NCI-H524 treated with DMSO at 0.1 percent for 48 hours (cell line): ENCODE measurements around the gene TIMD4.
"Not testable (repeated sequence)": the region's sequence is repeated elsewhere in the genome, so short reads cannot be mapped to it uniquely, and the experiment has no call there.

Experiments used
- DNase-seq: peaks from one replicate; lab custom pipeline; 2025; lab: John Stamatoyannopoulos, UW

TIMD4 gene

DNA sequence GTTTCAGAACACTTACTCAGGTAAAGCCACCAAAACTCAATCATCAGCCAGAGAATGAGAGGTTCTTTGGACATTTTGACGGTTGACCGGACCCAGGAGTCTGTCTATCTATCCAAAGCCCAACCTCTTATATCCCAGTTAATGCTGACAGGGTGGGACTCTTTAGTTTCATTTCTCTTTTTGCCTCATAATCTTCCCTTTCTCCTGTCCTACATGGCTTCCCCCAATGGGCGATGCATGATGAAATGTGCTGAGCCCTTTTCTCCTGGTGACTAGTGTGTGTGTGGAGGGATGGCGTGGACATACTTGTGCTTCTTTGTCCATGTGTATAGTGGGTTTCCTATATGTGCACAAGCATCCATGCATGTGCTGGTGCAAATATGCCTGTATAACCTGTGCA, at the start of gene TIMD4:
TSS of gene TIMD4 (minus strand) at position 102 of the 400 bp plus-strand sequence. CDS start at position 74, 28 bp downstream.
- no peak for DNase-seq

DNA sequence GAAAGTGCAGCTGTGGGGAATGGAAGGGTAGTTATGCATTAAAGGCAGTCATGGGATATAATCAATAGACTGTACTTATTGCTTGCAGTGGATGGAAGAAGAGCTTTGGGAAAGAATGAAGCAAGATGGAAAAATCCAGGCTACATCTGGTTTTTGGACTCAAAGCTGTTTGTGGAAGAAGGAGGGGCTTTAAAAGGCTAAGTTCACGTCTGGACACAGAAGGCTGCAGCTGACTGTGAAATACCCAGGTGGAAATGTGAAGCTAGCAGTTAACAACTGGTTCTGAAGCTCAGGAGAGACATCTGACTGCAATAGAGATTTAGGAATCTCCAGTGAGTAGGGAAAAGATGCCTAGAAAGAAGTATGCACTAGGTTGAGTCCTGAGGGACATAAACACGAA, 43.2 kb upstream of the TIMD4 start:
- DNase-seq: no peak

DNA sequence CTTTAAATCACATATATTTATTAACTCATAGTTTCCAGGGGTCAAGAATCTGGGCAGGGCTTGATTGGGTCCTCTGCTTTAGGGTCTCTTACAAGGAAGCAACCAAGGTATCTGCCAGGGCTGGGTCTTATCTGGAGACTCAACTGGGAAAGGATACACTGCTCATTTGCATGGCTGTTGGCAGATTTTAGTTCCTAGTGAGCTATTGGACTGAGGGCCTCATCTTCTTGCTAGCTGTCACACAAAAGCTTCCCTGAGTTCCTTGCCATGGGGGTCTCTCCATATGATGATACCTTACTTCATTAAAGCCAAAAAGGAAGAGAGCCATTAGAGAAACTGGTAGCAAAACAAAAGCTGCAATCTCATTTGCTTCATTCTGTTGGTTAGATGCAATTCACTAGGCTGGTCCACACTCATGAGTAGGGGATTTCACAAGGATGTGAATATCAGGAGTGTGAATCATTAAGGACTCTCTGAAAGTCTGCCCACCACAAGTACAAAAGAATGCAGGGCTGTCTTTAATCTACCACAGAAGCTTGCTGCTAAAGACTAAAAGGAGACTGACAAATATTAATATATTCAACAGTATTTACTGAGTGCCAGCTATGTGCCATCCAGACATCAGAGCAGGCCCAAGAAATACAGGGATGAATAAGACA, 42.0 kb upstream of the TIMD4 start:
- no peak for DNase-seq

DNA sequence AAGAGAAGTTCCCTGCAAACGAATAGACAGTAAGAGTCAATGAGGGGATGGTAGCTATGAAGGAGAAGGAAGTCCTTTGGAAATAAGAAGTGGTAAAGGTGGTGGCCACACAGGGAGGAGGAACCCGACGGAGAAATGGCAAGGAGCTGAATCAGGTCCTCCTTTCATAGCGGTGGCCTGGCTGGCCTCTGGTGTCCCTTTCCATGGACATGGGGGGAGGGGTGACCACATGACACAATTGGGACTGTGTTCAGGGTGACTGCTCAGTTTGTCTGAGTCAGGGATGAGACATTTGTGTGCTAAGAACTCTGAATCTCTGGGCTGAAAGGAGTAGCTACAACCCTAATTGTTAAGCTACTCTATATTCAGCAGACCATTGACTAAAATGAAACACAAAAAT, 28.7 kb upstream of the TIMD4 start:
- DNase-seq: no peak

DNA sequence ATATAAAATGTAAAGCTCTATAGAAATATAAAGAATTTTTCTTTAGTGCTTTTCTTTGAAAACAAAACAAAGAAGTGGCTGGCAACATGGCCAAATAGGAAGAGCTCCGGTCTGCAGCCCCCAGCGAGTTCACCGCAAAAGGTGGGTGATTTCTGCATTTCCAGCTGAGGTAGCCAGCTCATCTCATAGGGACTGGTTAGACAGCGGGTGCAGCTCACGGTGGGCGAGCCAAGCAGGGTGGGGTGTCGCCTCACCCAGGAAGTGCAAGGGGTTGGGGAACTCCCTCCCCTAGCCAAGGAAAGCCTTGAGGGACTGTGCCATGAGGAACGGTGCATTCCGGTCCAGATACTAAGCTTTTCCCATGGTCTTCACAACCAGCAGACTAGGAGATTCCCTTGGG, 21.0 kb upstream of the TIMD4 start:
- DNase-seq: no peak

DNA sequence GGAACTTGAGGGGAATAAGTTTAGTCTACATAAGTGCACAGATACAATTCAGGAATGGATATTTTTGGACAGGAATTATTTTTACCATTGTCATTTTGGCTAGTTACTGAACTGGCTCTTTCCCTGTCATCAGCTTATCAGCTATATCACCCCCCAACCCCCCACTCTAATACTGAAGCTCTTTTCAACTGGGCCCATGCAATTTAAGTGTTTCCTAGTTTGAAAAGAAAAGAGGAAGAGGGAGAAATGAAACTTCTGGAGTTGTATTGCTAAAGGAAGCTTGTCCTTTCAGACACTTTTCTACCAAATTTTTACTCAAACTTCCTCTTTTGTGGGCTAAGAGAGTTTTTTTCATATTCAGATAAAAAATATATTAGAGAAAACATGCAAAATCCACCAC, 18.5 kb upstream of the TIMD4 start:
- no peak for DNase-seq

DNA sequence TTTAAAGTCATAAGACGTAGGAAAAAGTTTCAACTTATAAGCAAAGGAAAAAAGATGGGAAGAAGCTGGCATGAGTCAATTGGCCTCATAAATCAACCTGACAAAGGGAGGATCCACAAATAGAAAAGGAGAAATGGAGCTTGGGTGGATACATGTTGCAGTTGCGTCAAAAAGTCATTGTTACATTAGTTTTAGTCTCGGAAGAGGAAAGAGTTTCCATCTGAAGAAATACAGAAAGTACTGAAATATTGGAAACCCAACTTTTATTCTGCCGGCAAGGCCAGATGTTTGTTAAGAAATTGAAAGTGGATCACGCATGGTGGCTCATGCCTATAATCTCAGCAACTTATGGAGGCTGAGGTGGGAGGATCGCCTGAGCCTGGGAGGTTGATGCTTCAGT, 11.3 kb upstream of the TIMD4 start:
- DNase-seq: no peak

DNA sequence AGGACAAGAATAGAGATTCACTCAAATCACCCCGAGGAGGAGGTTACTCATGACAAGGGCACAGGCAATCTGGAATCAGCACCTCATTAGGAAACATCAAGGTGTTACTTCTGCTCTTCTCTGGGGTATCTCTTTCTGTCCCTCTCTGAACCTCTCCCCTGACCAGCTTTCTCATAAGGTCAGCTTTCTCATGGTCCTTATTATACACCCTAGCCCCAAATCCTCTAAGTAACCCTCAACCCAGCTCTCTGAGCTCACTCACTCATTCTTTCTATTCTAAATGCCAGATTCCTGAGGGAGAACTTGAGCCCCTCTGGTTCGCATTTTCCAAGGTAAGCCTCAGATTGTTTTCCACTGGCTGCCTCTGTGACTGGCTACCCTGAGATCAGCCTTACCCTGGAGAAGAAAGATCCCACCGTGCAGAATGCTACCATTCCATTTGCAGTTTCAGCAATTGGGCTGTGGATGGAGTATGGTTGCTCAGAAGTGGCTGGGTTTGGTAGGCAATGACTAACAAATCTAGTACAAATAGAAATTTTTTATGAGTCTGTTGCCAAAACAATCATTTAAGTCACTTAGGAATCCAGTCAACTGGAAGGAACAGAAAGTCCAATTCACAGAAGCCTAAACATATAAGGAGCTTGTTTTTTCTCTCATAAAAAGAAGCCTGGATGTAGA, 9.0 kb upstream of the TIMD4 start:
- no peak for DNase-seq

DNA sequence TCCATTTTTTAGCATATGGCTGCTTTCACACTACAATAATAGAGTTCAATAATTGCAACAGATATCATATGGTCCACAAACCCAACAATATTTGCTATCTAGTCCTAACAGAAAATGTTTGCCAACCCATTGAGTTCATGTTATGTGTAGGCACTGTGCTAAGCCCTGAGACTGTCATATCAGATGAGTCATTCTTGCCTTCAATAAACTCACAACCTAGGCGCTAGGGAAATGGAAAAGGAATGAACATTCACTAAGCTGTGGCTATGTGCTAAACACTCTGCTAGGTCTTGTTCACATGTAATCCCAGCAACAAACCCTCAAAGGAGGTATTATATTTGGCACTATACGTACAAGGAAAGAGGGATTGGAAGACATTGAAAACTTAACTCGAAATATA, 8.4 kb upstream of the TIMD4 start:
- DNase-seq: no peak

DNA sequence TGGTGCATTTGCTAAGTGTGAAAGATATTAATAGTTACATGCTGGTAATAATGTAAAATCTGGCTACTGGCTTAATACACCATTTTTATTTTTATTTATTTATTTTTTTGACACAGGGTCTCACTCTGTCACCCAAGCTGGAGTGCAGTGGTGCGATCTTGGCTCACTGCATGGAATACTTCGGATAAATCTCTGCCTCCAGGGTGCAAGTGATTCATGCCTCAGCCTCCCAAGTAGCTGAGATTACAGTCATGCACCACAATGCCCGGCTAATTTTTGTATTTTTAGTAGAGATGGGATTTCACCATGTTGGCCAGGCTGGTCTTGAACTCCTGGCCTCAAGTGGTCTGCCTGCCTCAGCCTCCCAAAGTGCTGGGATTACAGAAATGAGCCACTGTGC, 4.4 kb upstream of the TIMD4 start:
- not testable (repeated sequence) for DNase-seq

DNA sequence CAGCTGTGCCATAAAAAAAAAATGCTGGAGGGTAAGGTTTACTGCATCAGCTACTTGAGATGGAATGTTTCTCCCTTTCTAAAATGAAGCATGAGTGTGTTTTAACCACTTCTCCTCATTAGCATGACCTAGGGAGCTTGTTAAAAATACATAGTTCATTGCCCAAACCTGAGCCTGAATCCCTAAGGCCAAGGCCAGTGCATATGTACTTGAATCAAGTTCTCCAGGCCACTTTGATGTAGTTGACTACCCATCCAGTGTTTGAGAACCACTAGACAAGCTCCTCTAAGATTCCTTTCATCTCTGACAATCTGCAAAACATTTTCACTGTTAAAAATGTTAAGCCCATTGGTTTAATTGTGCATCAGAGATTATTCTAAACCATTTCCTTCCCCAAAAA, 6.7 kb downstream of the TIMD4 start:
- DNase-seq: no peak

DNA sequence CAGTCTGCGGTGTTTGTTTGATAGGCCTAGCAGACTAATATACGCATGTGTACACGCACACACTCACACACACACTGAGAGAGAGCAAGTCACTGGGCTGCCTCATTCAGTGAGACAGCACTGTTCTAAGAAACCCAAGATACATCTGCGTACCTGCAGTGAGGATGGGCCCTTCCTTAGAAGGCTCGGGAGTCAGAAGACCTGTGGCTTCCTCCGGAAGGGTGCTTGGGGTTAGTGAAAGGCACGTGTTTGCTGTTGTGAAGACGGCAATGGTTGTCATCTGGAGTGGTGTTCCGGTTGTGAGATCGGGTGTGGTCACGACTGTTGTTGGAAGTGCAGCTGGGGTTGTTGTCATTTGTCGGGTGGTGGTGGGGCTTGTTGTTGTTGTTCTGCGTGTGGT, 11.7 kb downstream of the TIMD4 start:
- DNase-seq: no peak

DNA sequence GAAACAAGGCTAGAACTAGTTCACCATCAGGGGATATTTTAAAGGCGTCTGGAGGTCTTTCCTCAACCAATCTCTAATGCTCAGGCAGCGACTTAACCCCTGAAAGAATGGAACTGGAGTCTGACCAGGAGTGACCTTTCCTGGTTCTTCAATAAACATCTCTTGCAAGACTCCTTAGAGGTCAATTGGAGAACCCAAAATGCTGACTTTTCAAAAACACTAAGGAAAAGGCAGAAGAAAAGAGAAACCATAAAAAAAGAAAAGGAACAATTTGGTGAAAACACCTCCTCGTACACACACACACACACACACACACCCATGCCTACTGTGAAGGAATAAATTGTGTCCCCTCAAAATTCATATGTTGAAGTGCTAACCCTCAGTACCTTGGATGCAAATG, 12.3 kb downstream of the TIMD4 start:
- DNase-seq: no peak

DNA sequence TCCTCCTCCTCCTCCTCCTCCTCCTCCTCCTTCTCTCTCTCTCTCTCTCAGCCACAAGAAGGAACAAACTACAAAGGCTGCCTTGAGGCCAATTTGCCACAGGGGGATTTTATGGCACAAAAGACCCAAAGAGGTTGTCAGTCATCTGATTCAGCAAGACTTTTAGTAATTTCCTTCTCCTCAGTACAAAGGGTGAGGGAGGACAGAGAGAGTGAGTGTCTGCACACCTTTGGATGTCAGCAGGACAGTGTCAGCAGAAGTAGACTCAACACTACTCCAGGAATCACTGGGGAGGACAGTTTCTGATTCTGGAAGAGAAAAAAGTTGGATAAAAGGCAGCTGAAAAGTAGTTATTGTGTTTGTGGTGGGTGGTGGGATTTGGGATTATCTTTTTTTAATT, 13.6 kb downstream of the TIMD4 start:
- DNase-seq: no peak

DNA sequence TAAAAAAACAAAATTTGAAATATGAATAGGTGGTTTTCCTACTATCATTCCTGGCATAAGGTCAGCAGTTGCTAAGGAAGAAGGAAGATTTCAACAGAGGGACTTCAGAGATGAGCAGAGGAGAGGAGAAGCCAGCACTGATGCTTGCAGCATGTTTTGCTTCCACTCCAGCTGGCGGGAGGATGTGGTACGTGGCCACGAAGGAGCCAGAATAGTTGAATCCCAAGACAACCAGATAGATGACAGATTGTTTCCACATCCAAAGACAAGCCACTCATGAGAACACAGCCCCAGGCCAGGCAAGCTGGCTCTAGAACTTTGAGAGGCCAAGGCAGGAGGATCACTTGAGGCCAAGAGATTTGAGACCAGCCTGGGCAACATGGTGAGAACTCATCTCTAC, 15.1 kb downstream of the TIMD4 start:
- DNase-seq: no peak

DNA sequence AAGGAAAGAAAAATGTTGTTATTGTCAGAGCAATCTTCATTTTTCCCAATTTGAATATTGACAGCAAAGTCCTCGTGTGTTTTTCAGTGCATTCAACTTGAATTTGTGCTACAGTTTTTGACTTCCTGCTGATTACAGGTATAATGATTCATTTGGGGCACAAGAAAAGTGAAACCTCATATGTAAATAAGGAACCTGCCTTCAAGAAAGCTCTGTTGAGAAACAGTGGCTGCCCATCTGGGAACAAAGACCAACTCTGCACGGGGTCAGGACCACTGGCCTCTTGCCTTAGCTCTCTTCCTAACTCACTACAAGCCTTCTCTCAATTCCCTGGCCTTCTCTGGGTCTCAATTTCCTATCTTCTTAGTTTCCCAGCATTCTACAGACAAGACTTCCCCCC, 21.0 kb downstream of the TIMD4 start:
- DNase-seq: no peak

DNA sequence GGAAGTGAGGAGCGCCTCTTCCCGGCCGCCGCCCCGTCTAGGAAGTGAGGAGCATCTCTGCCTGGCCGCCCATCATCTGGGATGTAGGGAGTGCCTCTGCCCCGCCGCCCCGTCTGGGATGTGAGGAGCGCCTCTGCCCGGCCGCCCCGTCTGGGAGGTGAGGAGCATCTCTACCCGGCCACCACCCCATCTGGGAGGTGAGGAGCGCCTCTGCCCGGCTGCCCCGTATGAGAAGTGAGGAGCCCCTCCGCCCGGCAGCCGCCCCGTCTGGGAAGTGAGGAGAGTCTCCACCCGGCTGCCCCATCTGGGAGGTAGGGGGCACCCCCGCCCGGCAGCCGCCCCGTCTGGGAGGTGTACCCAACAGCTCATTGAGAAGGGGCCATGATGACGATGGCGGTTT, 22.6 kb downstream of the TIMD4 start:
- not testable (repeated sequence) for DNase-seq

DNA sequence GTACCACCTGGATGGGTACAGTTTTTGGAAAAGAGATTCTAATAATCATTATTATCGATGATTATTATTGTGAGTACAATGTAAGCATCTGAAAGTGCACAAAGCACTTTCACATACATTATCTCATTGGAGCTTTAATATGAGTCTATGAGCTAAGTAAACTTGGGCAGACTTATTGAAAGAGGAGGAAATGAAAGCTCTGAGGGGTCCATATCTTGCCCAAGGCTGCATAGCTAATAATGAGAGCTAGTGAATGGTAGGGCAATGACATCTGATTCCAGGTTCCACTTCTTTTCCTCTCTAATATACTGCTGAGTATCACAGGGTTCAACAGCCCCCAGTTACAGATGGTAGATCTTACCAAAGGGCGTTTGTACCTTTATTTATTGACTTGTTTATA, 26.1 kb downstream of the TIMD4 start:
- no peak for DNase-seq

DNA sequence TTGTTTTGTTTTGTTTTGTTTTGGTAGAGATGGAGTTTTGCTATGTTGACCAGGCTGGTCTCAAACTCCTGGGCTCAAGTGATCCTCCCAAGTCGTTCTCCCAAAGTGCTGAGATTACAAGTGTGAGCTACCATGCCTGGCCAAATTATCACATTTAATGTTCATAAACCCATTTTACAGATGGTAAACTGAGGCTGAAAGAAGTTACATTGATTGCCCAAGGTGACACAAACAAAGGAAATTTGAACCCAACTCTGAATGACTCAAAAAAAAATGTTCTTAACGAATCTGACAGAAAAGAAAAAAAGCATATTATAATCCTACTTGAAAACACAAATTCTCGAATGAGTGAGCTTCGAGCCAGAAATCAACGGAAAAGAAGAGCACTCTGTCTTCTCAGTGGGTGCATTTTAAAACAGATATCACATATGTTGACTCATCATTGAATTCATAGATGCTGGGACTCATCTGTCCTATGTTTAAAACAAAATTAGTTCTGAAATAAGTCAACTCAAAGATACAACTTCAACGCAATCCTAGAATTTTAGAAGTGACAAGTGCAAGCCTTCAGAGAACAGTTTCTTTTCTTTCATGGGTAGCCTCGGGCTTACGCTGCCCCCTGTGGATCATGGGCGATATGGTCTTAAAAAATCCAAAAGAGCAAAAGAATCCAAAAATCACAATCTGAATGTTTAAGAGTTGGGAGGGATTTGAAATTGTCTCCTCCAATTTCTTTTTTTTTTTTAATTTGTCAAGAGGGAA, 28.4 kb downstream of the TIMD4 start:
- DNase-seq: no peak

DNA sequence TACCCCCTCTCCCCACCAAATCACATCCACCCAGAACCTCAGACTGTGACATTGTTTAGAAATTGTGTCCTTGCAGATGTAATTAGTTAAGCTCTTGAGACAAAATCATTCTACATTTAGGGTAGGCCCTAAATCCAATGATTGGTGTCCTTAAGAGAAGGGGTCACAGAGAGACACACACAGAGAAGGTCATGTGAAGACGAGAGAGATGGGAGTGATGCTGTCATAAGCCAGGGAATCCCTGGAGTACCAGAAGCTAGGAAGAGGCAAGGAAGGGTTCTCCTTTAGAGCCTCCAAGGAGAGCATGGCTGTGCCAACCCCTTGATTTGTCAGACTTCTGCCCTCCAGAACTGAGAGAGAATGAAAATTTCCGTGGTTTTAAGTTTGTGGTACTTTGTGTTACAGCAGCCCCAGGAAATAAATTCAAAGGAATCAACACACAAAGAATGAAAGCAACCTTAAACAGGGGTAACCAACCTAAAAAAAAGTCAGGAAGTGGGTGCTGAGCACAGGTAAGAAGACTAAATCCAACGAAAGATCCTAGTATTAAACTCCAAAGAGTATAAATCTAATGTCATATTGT, 33.6 kb downstream of the TIMD4 start:
- no peak for DNase-seq

DNA sequence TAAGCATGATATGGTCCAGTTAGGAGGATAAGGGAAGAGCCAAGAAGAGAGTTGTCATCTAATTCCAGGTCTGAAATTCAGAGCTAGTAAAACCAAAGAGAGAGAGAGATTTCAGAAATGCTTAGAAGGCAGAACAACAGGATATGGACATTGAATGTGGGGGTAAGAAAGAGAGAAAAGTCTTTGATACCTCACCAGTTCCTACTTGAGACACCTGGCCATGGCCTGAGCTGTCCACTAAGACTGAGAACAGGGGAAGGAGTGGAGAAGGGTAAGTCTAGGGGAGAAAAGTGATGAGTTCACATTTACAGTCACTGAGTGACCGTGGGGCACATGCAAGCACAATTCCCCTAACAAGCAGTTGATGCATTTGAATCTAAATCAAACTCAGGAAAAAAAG, 35.5 kb downstream of the TIMD4 start:
- DNase-seq: no peak

DNA sequence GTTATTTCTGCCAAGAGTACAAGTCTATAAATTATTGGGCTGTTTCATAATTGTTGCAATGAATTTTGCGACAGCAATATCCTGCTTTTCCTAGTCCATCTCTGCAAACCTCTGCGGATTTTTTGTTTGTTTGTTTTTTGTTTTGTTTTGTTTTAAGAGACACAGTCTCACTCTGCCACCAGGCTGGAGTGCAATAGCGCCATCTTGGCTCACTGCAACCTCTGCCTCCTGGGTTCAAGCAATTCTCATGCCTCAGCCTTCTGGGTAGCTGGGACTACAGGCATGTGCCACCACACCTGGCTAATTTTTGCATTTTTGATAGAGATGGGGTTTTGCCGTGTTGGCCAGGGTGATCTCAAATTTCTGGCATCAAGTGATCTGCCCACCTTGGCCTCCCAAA, 37.3 kb downstream of the TIMD4 start:
- DNase-seq: not testable (repeated sequence)

DNA sequence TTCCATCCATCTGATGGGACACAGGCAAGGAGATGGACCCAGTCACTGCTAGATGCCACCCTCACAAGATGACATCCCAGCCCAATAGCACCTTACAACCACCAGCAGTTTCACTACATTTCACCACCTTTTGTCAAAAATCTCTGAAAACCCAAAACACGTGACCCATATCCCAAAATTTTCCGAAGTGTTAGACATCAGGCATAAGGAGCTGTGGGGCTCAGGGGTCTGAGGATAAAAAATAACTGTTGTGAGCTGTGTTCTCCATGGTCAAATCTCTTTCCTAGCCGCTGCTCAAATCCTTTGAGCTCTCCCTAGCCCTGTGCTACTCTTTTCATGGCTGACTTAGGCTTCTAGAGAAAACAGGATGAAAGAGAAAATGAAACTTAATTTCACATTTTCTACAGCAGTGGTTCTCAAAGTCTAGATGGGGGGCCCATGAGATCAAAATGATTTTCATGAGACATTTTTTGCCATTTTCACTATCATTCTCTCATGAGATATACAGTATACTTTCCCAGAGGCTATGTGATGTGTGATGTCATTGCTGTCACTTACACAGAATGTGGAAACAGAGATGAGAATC, 40.7 kb downstream of the TIMD4 start:
- no peak for DNase-seq
